HTR-8/SVneo (cell line): ENCODE results near the gene HIVEP3.

Experiments
- DNase-seq: peaks from one replicate; pipeline ENCODE4 v3.0.0; 2011; ENCODE audit warnings: low spot score, mixed read lengths; ENCODE audit not compliant: insufficient read length
- FAIRE-seq: peaks from 2 replicates; lab custom pipeline; 2011; peaks lifted over from hg19 to GRCh38; lab: Jason Lieb, UNC

HIVEP3 gene

GRCh38 chr1:41769068-41769467 lies 149.7 kb downstream of the HIVEP3 start:
- DNase-seq (no peak), FAIRE-seq (no peak)

- DNase-seq (no peak), FAIRE-seq (no peak)
Measured at GRCh38 chr1:41768583-41768982, 150.1 kb downstream of the HIVEP3 start.

GRCh38 chr1:41767534-41768525 lies 150.9 kb downstream of the HIVEP3 start:
- FAIRE-seq (no peak), DNase-seq (no peak)

GRCh38 chr1:41766546-41766945 lies 152.2 kb downstream of the HIVEP3 start:
- FAIRE-seq = no peak
- DNase-seq = no peak

GRCh38 chr1:41766041-41766440 lies 152.7 kb downstream of the HIVEP3 start:
- DNase-seq (no peak), FAIRE-seq (no peak)

- no peak for DNase-seq
- FAIRE-seq = no peak
Measured at GRCh38 chr1:41765152-41765551, 153.6 kb downstream of the HIVEP3 start.

GRCh38 chr1:41764656-41765055 lies 154.1 kb downstream of the HIVEP3 start:
- no peak for FAIRE-seq
- DNase-seq = no peak

GRCh38 chr1:41762777-41763176 lies 155.9 kb downstream of the HIVEP3 start:
- DNase-seq (no peak), FAIRE-seq (no peak)

- FAIRE-seq (no peak), DNase-seq (no peak)
Measured at GRCh38 chr1:41762251-41762650, 156.5 kb downstream of the HIVEP3 start.

GRCh38 chr1:41758904-41759548 lies 159.7 kb downstream of the HIVEP3 start:
- FAIRE-seq (no peak), DNase-seq (peak; percentile 26)

- no peak for FAIRE-seq
- no peak for DNase-seq
Measured at GRCh38 chr1:41758500-41758899, 160.2 kb downstream of the HIVEP3 start.

- no peak for DNase-seq
- no peak for FAIRE-seq
Measured at GRCh38 chr1:41754540-41754939, 164.2 kb downstream of the HIVEP3 start.

- FAIRE-seq = no peak
Measured at GRCh38 chr1:41752514-41753170, 166.1 kb downstream of the HIVEP3 start.

GRCh38 chr1:41751804-41752513 lies 166.8 kb downstream of the HIVEP3 start:
- DNase-seq (no peak), FAIRE-seq (no peak)

More at GRCh38 chr1:41752514-41753170, 166.1 kb downstream of the HIVEP3 start:
- DNase-seq = no peak

- DNase-seq (no peak), FAIRE-seq (no peak)
Measured at GRCh38 chr1:41749991-41750745, 168.6 kb downstream of the HIVEP3 start.

- FAIRE-seq (no peak), DNase-seq (no peak)
Measured at GRCh38 chr1:41745022-41745421, 173.7 kb downstream of the HIVEP3 start.

GRCh38 chr1:41743366-41743765 lies 175.4 kb downstream of the HIVEP3 start:
- DNase-seq = no peak

GRCh38 chr1:41742219-41742618 lies 176.5 kb downstream of the HIVEP3 start:
- DNase-seq (no peak), FAIRE-seq (no peak)

More at GRCh38 chr1:41743366-41743765, 175.4 kb downstream of the HIVEP3 start:
- FAIRE-seq = no peak

- DNase-seq = no peak
- no peak for FAIRE-seq
Measured at GRCh38 chr1:41741244-41741643, 177.5 kb downstream of the HIVEP3 start.
